HCT116 (cell line): ENCODE data around the gene CLDN14. TPM values are rescaled to one million over a fixed set of nuclear protein-coding genes. Genes with fewer than 3 reads are reported as not detected.

Source experiments
- ATAC-seq: fragments of 200-7000 bp; cut with Tn5 transposase; 2 replicates; pipeline ENCODE4 v1.9.1; 2020; ENCODE audit warnings: mild to moderate bottlenecking, moderate library complexity
- BruUV-seq: library from RNA; stranded (reverse); fragments of 400-500 nt; replicated peaks from 2 replicates; lab custom pipeline; 2021; lab: Mats Ljungman, UMichigan
- CTCF ChIA-PET: fragments of 300-600 bp; sonication (Branson Sonifier 250); formaldehyde crosslinking; loops from one replicate; lab custom pipeline; 2021; ENCODE audit warnings: antibody characterized with exemption; lab: Charles Lee
- POLR2A ChIA-PET: fragments of 300-600, 350-600 bp; sonication (Branson Sonifier 250); formaldehyde crosslinking; loops from one replicate; lab custom pipeline; 2021; ENCODE audit warnings: antibody characterized with exemption; lab: Charles Lee
- RAD21 ChIA-PET, 2 experiments: fragments of 300-600 bp; sonication (Branson Sonifier 250); formaldehyde crosslinking; loops; one replicate each; lab custom pipeline; 2023; ENCODE audit warnings: low total read pairs in 2 of 2; ENCODE audit not compliant: uncharacterized antibody in 2 of 2, unreplicated experiment in 2 of 2, low non-redundant PET in 1 of 2; lab: Charles Lee
- DNase-seq: peaks from one replicate; pipeline ENCODE4 v3.0.0-alpha.2; 2010; ENCODE audit warnings: low read depth, low spot score
- H2AFZ ChIP-seq: fragments of 200-600 bp; shearing (Covaris generic), sonication (generic); 2 replicates; pipeline ENCODE4 v1.6.1; 2017; ENCODE audit warnings: low read depth, mixed run types, mixed read lengths, antibody characterized with exemption, low read length; ENCODE audit not compliant: poor library complexity, severe bottlenecking
- H3K27ac ChIP-seq: 2 replicates; pipeline ENCODE4 v1.5.1; 2012; ENCODE audit warnings: low read depth, low read length
- H3K27me3 ChIP-seq: fragments of 200-600 bp; sonication (generic); 2 replicates; pipeline ENCODE4 v1.6.1; 2016; ENCODE audit warnings: mixed run types, low read length, mixed read lengths; ENCODE audit not compliant: insufficient read depth
- H3K36me3 ChIP-seq, 2 experiments: fragments of 200-500 bp in 1 of 2; fragments of 200-600 bp in 1 of 2; sonication (Bioruptor generic) in 1 of 2; sonication (generic) in 1 of 2; 2 replicates each; pipeline versions ENCODE4 v1.5.1 to v1.6.1; 2014 to 2016; ENCODE audit warnings: low read length in 2 of 2, inconsistent platforms in 1 of 2, mixed read lengths in 1 of 2, mixed run types in 1 of 2; ENCODE audit not compliant: insufficient read depth in 2 of 2, control insufficient read depth in 1 of 2
- H3K4me1 ChIP-seq, 2 experiments: fragments of 200-600 bp in 1 of 2; sonication (generic) in 1 of 2; 2 replicates each; pipeline versions ENCODE4 v1.5.1 to v1.6.1; 2012 to 2017; ENCODE audit warnings: low read length in 2 of 2, inconsistent platforms in 1 of 2, mild to moderate bottlenecking in 1 of 2, mixed read lengths in 1 of 2, mixed run types in 1 of 2, moderate library complexity in 1 of 2; ENCODE audit not compliant: insufficient read depth in 2 of 2, control insufficient read depth in 1 of 2
- H3K4me2 ChIP-seq: fragments of 200-600 bp; sonication (generic); 2 replicates; pipeline ENCODE4 v1.6.1; 2017; ENCODE audit warnings: mixed run types, low read length, mixed read lengths
- H3K4me3 ChIP-seq, 2 experiments: fragments of 200-600 bp in 1 of 2; sonication (generic) in 1 of 2; replicated peaks in 1 of 2; 2 replicates each; pipeline ENCODE4 v1.5.1; 2011 to 2016; ENCODE audit warnings: low read length in 2 of 2, control low read depth in 1 of 2, low read depth in 1 of 2, mild to moderate bottlenecking in 1 of 2, mixed read lengths in 1 of 2, mixed run types in 1 of 2
- H3K79me2 ChIP-seq: fragments of 200-600 bp; sonication (generic); 2 replicates; pipeline ENCODE4 v1.6.1; 2017; ENCODE audit warnings: mild to moderate bottlenecking, mixed run types, low read length, moderate library complexity, mixed read lengths; ENCODE audit not compliant: insufficient read depth
- H3K9ac ChIP-seq: fragments of 200-600 bp; sonication (generic); 2 replicates; pipeline ENCODE4 v1.6.1; 2016; ENCODE audit warnings: low read length, mixed read lengths
- H3K9me2 ChIP-seq: fragments of 200-600 bp; sonication (generic), shearing (Covaris generic); 2 replicates; pipeline ENCODE4 v1.6.1; 2017; ENCODE audit warnings: mixed run types, mild to moderate bottlenecking, moderate library complexity; ENCODE audit not compliant: insufficient read depth
- H3K9me3 ChIP-seq, 2 experiments: fragments of 200-500 bp in 1 of 2; fragments of 200-600 bp in 1 of 2; sonication (Bioruptor generic) in 1 of 2; sonication (generic) in 1 of 2; 2 replicates each; pipeline ENCODE4 v1.6.1; 2014 to 2017; ENCODE audit warnings: low read length in 2 of 2, mixed read lengths in 2 of 2, inconsistent platforms in 1 of 2, low read depth in 1 of 2, mild to moderate bottlenecking in 1 of 2, mixed run types in 1 of 2, moderate library complexity in 1 of 2; ENCODE audit not compliant: control insufficient read depth in 1 of 2, insufficient read depth in 1 of 2
- H4K20me1 ChIP-seq: fragments of 200-600 bp; sonication (generic), shearing (Covaris generic); 2 replicates; pipeline ENCODE4 v1.6.1; 2017; ENCODE audit warnings: mixed run types, mild to moderate bottlenecking, moderate library complexity; ENCODE audit not compliant: insufficient read depth
- CBX3 ChIP-seq: IDR thresholded peaks from 2 replicates; pipeline ENCODE4 v1.6.1; 2012; ENCODE audit warnings: low read depth
- CEBPB ChIP-seq: IDR thresholded peaks from 2 replicates; pipeline ENCODE4 v1.6.1; 2012; ENCODE audit warnings: low read depth
- CTCF ChIP-seq, 3 experiments: fragments of 200-600 bp in 1 of 3; sonication (generic) in 1 of 3; IDR thresholded peaks in 2 of 3; conservative IDR thresholded peaks in 1 of 3; 2 replicates each; pipeline ENCODE4 v1.5.1; 2012 to 2017; ENCODE audit warnings: low read depth in 2 of 3, low read length in 2 of 3, antibody characterized with exemption in 1 of 3, borderline replicate concordance in 1 of 3, control low read depth in 1 of 3, mild to moderate bottlenecking in 1 of 3, mixed read lengths in 1 of 3, mixed run types in 1 of 3, moderate library complexity in 1 of 3; ENCODE audit not compliant: insufficient read depth in 1 of 3
- ELF1 ChIP-seq: IDR thresholded peaks from 2 replicates; pipeline ENCODE4 v1.6.1; 2012; ENCODE audit warnings: low read depth, borderline replicate concordance
- EZH2 ChIP-seq: fragments of 200-600 bp; sonication (generic); IDR thresholded peaks from 2 replicates; pipeline ENCODE4 v1.6.1; 2017; ENCODE audit warnings: antibody characterized with exemption, mixed run types
- FOSL1 ChIP-seq: IDR thresholded peaks from 2 replicates; pipeline ENCODE4 v1.6.1; 2012; ENCODE audit warnings: low read depth
- JUND ChIP-seq: IDR thresholded peaks from 2 replicates; pipeline ENCODE4 v1.6.1; 2012
- MAX ChIP-seq: IDR thresholded peaks from 2 replicates; pipeline ENCODE4 v1.6.1; 2012
- POLR2A ChIP-seq: IDR thresholded peaks from 2 replicates; pipeline ENCODE4 v1.7.0; 2011; ENCODE audit warnings: borderline replicate concordance; ENCODE audit not compliant: insufficient read depth, insufficient read length; ENCODE audit errors: extremely low read depth
- POLR2AphosphoS5 ChIP-seq: IDR thresholded peaks from 2 replicates; pipeline ENCODE4 v1.6.1; 2011; ENCODE audit warnings: mild to moderate bottlenecking, low read depth, low read length, moderate library complexity
- RAD21 ChIP-seq: IDR thresholded peaks from 2 replicates; pipeline ENCODE4 v1.6.1; 2012; ENCODE audit warnings: low read depth, mild to moderate bottlenecking
- SIN3A ChIP-seq: IDR thresholded peaks from 2 replicates; pipeline ENCODE4 v1.6.1; 2012; ENCODE audit warnings: low read depth
- SP1 ChIP-seq: IDR thresholded peaks from 2 replicates; pipeline ENCODE4 v1.6.1; 2012; ENCODE audit warnings: low read depth
- SRF ChIP-seq: IDR thresholded peaks from 2 replicates; pipeline ENCODE4 v1.6.1; 2012; ENCODE audit warnings: low read depth
- TCF7L2 ChIP-seq: IDR thresholded peaks from 2 replicates; pipeline ENCODE4 v1.7.0; 2011; ENCODE audit warnings: borderline replicate concordance, inconsistent platforms; ENCODE audit not compliant: insufficient read depth, insufficient read length; ENCODE audit errors: extremely low read depth
- YY1 ChIP-seq: IDR thresholded peaks from 2 replicates; pipeline ENCODE4 v1.6.1; 2011; ENCODE audit warnings: low read length, low read depth, moderate library complexity, mild to moderate bottlenecking; ENCODE audit not compliant: insufficient replicate concordance; ENCODE audit errors: extremely low read depth
- ZFX ChIP-seq: fragments of 450-650 bp; IDR thresholded peaks from 2 replicates; pipeline ENCODE4 v1.6.1; 2017
- ZNF274 ChIP-seq: fragments of 200-500 bp; sonication (Bioruptor generic); IDR thresholded peaks from 2 replicates; pipeline ENCODE4 v1.6.1; 2014; ENCODE audit warnings: mild to moderate bottlenecking, low read depth, low read length, inconsistent platforms
- intact Hi-C: fragments of 100-400 bp; cut with micrococcal nuclease; formaldehyde crosslinking; loops from 2 replicates; pipeline ENCODE4 v1.10.0; 2022
- total RNA-seq: library from RNA; stranded (reverse); gene quantifications from one replicate; pipeline ENCODE4 v1.2.1, GENCODE V29; 2021; ENCODE audit not compliant: unreplicated experiment
- TF ChIP-seq, protein P1 (sequence below): IDR thresholded peaks from 2 replicates; pipeline ENCODE4 v1.6.1; 2012
- TF ChIP-seq, protein P2 (sequence below): IDR thresholded peaks from 2 replicates; pipeline ENCODE4 v1.6.1; 2011; ENCODE audit warnings: mild to moderate bottlenecking, low read length, moderate library complexity; ENCODE audit not compliant: insufficient replicate concordance; ENCODE audit errors: extremely low read depth

The CLDN14 gene
- total RNA-seq, 1 experiment from 2014 or later, result not detected

DNA sequence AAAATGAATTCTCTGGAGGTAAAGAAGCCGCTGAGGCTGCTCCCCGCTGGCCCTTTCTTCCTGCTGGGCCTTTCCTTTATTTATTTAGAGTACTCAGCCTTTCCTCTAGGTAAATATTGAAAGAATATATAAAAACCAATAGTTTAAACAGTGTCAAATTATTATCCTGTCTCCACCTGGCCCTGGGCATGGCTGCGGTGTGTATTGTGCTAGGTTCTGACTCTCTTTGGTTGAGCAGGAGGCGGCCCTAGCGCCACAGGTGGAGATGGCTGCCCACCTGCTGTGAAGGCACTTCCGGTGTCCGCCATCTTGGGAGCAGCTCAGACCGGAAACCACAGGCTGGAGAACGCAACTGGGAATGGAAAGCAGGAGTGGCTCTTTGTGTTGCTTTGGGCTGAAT, 29.0 kb upstream of the CLDN14 start (continued):
- TF ChIP-seq POLR2A, result no peak

DNA sequence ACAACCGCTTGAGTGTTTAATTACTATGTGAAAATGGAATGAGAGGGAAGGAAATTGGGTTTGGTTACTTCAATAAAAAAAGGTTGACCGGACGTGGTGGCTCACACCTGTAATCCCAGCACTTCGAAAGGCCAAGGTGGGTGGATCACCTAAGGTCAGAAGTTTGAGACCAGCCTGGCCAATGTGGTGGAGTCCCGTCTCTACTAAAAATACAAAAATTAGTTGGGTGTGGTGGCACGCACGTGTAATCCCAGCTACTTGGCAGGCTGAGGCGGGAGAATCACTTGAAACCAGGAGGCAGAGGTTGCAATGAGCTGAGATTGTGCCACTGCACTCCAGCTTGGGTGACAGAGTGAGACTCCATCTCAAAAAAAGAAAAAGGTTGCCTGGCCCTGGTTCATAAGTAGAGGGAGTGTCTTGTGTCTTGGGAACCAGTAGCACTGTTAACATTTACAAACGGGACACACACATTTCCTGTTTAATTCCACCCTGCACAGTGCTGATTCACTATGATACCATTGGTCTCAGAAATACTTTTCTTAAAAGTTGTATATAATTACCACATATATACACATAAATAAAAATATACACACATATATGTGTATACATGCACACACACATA, 27.6 kb upstream of the CLDN14 start:
- Histone ChIP-seq H3K36me3 (no peaks in the 10 kb centered on the region), H4K20me1 (no peaks in the 10 kb centered on the region), H3K4me2 (no peak overlapping the region), H3K9me3 (no peaks in the 10 kb centered on the region), H2AFZ (no peak overlapping the region), H3K27ac (no peak overlapping the region), H3K4me3 (no peak overlapping the region), H3K9me2 (no peaks in the 10 kb centered on the region), H3K4me1 (peaks cover 5 to 8% of the 10 kb centered on the region in 2 experiments; a peak in 3 of 4 replicates), H3K79me2 (no peaks in the 10 kb centered on the region), H3K9ac (no peak overlapping the region), H3K27me3 (no peaks in the 10 kb centered on the region)
- DNase-seq (no peak), ATAC-seq (no peak)
- no TSS peak for BruUV-seq
- intact Hi-C loops, result loop anchor here (10.0 kb wide), 1 partner anchor 127 kb away; no protein-coding TSS in a partner anchor
- CTCF ChIA-PET, result no interaction called here
- TF ChIP-seq CEBPB, result no peak
- TF ChIP-seq SIN3A, result no peak
- no peak for TF ChIP-seq CTCF (IDR thresholded peaks at IDR 0.05 in 2 of 3, conservative IDR thresholded peaks at IDR 0.05 in 1 of 3; ENCODE audit: borderline replicate concordance in 1 of 3, insufficient read depth in 1 of 3, low read depth in 2 of 3, low read length in 2 of 3)
- TF ChIP-seq YY1, result no peak
- TF ChIP-seq RAD21, result no peak
- TF ChIP-seq POLR2A, result no peak
- no peak for TF ChIP-seq EZH2
- no peak for TF ChIP-seq FOSL1
- no peak for TF ChIP-seq SRF
- no peak for TF ChIP-seq CBX3
- TF ChIP-seq ZFX, result no peak
- TF ChIP-seq ELF1, result no peak
- TF ChIP-seq, protein P1, sequence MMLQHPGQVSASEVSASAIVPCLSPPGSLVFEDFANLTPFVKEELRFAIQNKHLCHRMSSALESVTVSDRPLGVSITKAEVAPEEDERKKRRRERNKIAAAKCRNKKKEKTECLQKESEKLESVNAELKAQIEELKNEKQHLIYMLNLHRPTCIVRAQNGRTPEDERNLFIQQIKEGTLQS, result no peak
- no peak for TF ChIP-seq SP1
- no peak for TF ChIP-seq JUND
- TF ChIP-seq POLR2AphosphoS5, result no peak
- no peak for TF ChIP-seq MAX
- TF ChIP-seq, protein P2, sequence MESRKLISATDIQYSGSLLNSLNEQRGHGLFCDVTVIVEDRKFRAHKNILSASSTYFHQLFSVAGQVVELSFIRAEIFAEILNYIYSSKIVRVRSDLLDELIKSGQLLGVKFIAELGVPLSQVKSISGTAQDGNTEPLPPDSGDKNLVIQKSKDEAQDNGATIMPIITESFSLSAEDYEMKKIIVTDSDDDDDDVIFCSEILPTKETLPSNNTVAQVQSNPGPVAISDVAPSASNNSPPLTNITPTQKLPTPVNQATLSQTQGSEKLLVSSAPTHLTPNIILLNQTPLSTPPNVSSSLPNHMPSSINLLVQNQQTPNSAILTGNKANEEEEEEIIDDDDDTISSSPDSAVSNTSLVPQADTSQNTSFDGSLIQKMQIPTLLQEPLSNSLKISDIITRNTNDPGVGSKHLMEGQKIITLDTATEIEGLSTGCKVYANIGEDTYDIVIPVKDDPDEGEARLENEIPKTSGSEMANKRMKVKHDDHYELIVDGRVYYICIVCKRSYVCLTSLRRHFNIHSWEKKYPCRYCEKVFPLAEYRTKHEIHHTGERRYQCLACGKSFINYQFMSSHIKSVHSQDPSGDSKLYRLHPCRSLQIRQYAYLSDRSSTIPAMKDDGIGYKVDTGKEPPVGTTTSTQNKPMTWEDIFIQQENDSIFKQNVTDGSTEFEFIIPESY, result no peak
- no peak for TF ChIP-seq ZNF274
- no peak for TF ChIP-seq TCF7L2
- POLR2A ChIA-PET, result no interaction called here
- RAD21 ChIA-PET, result no interaction called here
